NCI-H2081 (cell line): ENCODE results near the gene CXCR2.
"Not testable (repeated sequence)": the region's sequence is repeated elsewhere in the genome, so short reads cannot be mapped to it uniquely, and the experiment has no call there.

ENCODE experiments used
- DNase-seq, 2 experiments: peaks; one replicate each; lab custom pipeline; 2025; lab: John Stamatoyannopoulos, UW

Gene CXCR2

GRCh38 chr2:218125626-218126080 is at the start of gene CXCR2:
CXCR2 (plus strand) TSS chr2:218126028; CDS start chr2:218134802, 8,774 bp downstream.
- DNase-seq: no peak

- DNase-seq: no peak
Observed at GRCh38 chr2:218077464-218078216, 48.2 kb upstream of the CXCR2 start.

- peak; percentile 1 to 29 for DNase-seq
Observed at GRCh38 chr2:218079943-218080913, 45.6 kb upstream of the CXCR2 start.

- no peak for DNase-seq
Observed at GRCh38 chr2:218081063-218081462, 44.8 kb upstream of the CXCR2 start.

- DNase-seq: no peak
Observed at GRCh38 chr2:218081695-218082094, 44.1 kb upstream of the CXCR2 start.

GRCh38 chr2:218082586-218083351 is 43.1 kb upstream of the CXCR2 start:
- DNase-seq: no peak

- no peak for DNase-seq
Observed at GRCh38 chr2:218083352-218083676, 42.5 kb upstream of the CXCR2 start.

GRCh38 chr2:218086478-218086877 is 39.4 kb upstream of the CXCR2 start:
- DNase-seq: no peak

GRCh38 chr2:218089259-218089658 is 36.6 kb upstream of the CXCR2 start:
- no peak for DNase-seq

GRCh38 chr2:218091746-218092145 is 34.1 kb upstream of the CXCR2 start:
- no peak for DNase-seq

- no peak for DNase-seq
Observed at GRCh38 chr2:218093879-218094278, 31.9 kb upstream of the CXCR2 start.

- no peak for DNase-seq
Observed at GRCh38 chr2:218095853-218096252, 30.0 kb upstream of the CXCR2 start.

GRCh38 chr2:218097975-218098374 is 27.9 kb upstream of the CXCR2 start:
- no peak for DNase-seq

- DNase-seq: not testable (repeated sequence)
Observed at GRCh38 chr2:218108834-218109233, 17.0 kb upstream of the CXCR2 start.

- DNase-seq: not testable (repeated sequence)
Observed at GRCh38 chr2:218121789-218122188, 4.0 kb upstream of the CXCR2 start.

- not testable (repeated sequence) for DNase-seq
Observed at GRCh38 chr2:218122286-218122685, 3.5 kb upstream of the CXCR2 start.

- DNase-seq: no peak
Observed at GRCh38 chr2:218123986-218124385, 1.8 kb upstream of the CXCR2 start.

GRCh38 chr2:218125095-218125494 is 733 bp upstream of the CXCR2 start:
- no peak for DNase-seq

GRCh38 chr2:218127929-218128455 is 2.2 kb downstream of the CXCR2 start:
- no peak for DNase-seq

GRCh38 chr2:218128781-218129457 is 3.1 kb downstream of the CXCR2 start:
- DNase-seq: no peak

GRCh38 chr2:218129458-218130135 is 3.8 kb downstream of the CXCR2 start:
- no peak for DNase-seq
